Measurements from ENCODE around the gene B4GALT5.
"Not testable (repeated sequence)": the region's sequence is repeated elsewhere in the genome, so short reads cannot be mapped to it uniquely, and the experiment has no call there.

The B4GALT5 gene

DNA sequence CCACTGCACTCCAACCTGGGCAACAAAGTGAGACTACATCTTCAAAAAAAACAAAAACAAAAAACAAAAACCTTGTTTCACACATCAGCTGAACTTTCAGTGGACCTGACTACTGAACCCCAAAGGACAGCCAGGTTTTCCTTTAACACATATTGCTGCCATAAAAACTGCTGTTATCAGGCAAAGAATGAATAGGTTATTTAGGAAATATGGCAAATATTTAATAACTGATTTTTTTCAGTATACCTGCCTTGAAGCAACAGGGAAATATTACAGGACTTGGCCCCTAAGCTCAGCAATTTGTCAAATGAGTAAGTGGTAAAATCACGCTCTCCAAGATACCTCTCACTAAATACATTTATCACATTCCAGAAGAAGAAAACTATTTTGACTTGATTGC is 34.0 kb downstream of the B4GALT5 start:
- no peak for DNase-seq (ENCODE audit: low spot score)

DNA sequence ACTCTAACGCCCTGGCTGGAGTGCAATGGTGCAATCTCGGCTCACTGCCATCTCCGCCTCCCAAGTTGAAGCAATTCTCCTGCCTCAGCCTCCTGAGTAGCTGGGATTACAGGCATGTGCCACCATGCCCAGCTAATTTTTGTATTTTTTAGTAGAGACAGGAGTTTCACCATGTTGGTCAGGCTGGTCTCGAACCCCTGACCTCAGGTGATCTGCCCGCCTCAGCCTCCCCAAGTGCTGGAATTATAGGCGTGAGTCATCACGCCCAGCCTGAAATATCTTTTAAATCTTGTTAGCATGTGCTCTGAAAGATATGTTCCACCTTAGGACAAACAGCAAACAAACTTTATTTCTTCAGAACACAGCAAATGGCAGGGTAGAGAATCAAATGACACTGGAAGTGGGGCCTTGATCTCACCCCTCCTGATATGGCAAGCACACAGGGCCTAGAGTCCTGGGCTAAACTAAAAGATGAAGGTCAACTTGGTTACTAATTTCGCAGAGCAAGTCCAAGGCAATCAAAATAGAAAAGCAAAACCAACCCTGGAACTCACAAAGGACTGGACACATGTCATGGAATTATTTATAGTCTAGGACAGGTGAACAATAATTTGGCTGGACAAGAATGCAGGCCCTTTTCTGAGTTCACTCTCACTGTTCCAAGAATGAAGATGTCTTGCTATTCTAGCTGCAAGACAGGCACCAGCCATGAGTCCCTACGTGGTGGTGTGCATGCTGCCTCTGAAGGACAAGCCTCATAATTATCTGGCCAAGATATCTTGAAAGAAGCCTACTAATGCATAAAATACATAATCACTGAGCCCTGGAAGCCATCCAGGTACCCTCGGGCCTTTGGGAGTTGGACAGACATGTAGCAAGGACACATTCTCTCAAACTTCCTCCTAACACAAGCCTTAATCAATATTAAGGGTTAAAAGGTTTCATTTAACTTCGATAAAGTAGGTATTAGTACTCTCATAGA is 35.6 kb downstream of the B4GALT5 start:
- DNase-seq (ENCODE audit: low spot score): peak; percentile 47

- DNase-seq (ENCODE audit: low spot score): peak; percentile 73
These were observed 36.9 kb downstream of the B4GALT5 start for GRCh38 chr20:49676581-49677291.

GRCh38 chr20:49675368-49676151 is 38.1 kb downstream of the B4GALT5 start:
- DNase-seq (ENCODE audit: low spot score): peak; percentile 30

DNA sequence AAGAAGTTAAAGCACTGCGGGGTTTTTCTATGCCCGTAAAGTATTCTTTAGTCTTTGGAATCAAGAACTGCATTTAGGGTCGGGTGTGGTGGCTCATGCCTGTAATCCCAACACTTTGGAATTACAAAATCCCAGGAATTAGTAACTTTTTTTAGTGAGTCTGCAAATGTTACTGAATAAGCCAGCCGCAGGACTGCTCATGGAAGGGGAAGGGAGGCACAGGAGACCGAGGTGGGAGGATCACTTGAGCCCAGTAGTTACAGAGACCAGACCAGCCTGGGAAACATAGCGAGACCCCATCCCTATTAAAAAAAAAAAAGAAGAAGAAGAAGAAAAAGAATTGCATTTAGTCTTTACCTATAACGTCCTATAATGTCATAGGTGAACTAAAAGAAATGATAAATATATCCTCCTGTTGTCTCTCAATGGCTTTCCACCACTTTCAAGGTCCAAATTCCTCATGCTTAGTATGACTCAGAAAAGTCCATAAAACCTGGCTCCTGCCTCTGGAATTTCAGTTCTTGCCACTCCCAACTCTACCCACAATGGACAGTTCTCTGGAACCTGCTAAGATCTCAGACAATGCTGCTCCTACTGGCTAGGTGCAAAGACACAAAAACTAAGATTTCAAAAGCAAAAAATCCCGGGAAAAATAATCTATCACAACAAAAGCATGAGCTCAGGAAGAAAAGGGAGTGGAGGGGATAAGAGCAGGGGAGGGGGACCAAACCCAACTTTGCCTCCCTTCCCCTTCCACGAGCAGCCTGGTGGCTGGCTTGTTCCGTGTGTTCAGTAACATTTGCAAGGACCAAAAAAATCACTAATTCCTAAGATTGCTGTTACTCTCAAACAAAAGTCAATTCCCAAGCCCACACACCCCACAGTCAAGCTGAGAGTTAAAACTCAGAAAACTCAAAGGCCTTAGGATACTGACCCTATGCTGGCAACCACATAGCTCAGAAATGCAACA is 39.0 kb downstream of the B4GALT5 start:
- DNase-seq (ENCODE audit: low spot score): no peak

GRCh38 chr20:49672096-49672664 is 41.5 kb downstream of the B4GALT5 start:
- DNase-seq (ENCODE audit: low spot score): no peak

DNA sequence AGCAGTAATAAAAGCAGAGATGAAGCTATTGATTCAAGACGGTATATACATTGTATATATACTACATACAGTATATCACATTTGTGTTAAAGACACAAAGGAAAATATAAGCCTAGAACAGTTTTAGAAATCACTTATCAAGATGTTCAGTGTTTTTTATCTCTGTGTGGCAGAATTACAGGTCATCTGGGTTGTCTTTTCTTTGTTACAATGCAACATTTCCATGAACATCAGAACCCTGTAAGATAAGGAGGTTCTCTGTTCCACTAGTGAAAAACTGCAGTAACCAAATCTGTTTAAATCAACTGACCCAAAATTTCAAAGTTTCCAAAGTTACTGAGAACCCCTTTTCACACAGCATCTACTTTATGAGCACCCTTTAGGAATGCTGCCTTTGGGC is 42.2 kb downstream of the B4GALT5 start:
- no peak for DNase-seq (ENCODE audit: low spot score)

DNA sequence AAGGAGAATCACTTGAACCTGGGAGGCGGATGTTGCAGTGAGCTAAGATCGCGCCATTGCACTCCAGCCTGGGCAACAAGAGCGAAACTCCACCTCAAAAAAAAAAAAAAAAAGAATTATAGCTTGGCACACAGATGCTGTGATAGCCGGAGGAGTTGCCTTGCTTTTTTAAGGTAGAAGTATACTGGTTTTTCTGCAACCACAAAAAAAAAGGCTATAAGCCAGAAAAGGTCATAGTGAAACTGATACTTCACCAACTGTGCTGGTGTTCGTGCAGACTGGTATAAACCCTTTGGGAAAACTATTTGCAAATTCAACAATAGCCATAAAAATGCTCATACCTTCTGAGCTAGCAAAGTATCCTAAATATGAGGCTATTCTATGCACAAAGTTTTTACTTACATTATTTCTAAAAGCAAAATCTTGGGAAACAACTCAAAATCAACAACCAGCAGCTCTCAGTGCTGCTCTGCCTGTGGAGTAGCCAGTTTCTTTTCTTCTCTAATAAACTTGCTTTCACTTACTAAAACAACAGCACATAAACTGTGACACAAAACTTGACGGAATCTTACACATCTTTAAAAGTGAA is 44.0 kb downstream of the B4GALT5 start:
- no peak for DNase-seq (ENCODE audit: low spot score)

DNA sequence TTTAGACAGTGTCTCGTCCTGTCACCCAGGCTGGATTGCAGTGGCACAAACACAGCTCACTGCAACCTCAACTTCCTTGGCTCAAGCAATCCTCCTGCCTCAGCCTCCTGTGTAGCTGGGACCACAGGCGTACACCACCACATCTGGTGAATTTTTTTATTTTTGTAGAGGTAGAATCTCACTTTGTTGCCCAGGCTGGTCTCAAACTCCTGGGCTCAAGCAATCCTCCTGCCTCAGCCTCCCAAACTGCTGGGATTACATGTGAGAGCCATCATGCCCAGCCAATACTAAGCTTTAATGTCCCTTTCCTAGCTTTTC is 44.8 kb downstream of the B4GALT5 start:
- DNase-seq (ENCODE audit: low spot score): not testable (repeated sequence)

DNA sequence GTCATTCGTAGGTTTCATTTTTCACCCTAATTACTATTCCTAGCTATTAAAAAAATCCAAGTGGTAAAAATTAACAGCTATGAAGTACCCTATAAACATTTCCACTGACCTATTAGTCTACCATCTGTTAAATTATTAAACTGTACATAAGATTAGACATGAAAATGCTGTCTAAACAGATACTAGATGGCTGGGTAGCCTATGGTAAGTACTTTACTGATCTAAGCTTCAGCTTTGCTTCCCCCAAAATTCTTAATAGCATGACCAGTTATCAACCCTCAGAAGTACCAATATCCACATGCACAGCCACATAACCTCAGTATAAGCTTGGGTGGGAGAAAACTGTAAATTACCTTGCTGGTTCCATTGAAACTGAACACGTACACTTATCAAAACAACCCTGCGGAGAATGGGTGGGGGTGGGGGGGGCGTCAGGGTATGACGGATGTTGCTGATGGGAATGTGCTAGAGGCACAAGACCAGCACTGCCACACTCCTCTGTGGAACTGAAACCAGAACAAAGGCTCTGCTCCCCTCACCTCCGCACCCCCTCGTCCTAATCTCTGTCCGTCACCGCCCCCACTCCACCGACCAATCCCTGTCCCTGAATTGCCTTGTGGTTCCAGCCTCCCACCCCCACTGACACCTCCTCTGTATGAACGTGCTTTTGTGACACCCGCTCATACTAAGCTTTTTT is 45.3 kb downstream of the B4GALT5 start:
- peak; percentile 54 for DNase-seq (ENCODE audit: low spot score)

DNA sequence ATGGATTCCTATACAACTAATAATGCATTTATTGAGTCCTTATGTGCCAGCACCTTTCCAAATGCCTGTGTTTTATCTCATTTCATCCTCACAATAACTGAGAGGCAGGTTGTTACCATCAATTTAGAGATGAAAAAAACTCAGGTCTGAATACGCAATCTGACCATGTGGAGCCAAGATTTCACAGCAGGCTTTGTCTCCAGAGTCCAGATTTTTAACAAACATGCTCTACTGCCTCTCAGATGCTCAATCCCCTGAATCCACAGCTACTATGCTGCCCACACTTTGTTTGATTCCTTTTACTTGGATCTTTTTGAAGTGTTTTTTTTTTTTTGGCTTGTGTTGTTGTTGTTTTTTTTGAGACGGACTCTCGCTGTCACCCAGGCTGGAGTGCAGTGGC is 46.8 kb downstream of the B4GALT5 start:
- no peak for DNase-seq (ENCODE audit: low spot score)

DNA sequence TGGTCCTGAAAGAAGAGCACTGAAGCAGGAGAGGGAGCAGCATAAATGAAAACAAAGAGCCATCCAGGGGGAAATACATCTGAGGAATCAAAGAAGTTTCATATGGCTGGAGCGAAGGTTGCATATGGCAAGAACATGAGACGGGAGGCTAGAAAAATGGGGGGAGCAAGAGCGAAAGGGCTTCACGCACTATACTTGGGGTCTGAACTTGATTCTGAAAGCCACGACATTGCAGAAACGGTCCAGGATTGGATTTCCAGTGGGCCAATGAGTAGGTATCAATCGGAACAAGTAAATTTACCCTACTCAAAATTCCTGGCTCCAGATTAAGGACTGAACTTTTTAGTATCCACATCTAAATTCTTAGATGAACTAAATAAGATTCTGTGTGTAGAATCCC is 47.9 kb downstream of the B4GALT5 start:
- no peak for DNase-seq (ENCODE audit: low spot score)

DNA sequence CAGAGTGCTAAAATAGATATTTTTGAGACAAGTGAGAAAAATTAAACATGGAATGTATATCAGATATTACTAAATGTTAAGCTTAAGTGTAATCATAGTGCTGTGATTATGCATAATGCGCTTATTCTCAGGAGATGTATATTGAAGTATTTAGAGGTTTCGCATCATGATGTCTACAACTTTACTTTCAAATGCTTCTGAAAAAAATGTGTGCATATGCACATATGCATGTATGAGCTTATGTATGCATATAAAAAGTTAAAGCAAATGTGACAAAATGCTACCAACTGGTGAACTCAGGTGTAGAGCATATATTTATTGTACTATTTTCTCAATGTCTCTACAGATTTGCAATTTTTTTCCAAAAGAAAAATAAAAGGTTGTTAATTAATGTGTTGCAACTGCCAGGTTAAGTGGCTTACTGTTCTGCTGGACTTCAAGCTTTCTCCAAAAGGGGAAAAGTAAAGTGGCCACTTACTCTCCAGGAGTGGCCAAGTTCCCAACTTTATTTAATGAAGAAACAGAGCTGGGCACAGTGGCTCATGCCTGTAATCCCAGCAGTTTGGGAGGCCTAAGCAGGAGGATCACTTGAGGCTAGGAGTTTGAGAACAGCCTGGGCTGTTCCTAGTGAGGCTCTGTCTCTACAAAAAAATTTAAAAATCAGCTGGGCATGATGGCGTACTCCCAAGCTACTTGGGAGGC is 48.9 kb downstream of the B4GALT5 start:
- DNase-seq (ENCODE audit: low spot score): no peak

DNA sequence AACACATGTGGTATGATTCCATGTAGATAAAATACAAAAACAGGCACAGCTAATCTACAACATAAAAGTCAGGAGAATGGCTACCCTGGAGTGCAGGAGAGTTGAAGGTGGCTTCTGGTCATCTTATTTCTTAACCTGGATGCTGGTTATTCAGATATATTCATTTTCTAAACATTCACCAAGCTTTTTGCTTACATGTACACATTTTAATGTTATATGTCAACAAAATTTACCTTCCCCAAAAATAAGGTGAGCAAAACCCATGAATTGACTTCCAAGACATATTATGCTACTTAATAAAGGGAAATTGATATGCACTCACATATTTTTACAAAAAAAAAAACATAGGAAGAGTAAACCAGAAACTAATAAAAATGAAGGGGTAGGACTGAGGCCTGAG is 50.6 kb downstream of the B4GALT5 start:
- DNase-seq (ENCODE audit: low spot score): no peak

- DNase-seq (ENCODE audit: low spot score): no peak
These were observed 51.9 kb downstream of the B4GALT5 start for GRCh38 chr20:49661560-49662329.

GRCh38 chr20:49660912-49661311 is 52.8 kb downstream of the B4GALT5 start:
- DNase-seq (ENCODE audit: low spot score): no peak

DNA sequence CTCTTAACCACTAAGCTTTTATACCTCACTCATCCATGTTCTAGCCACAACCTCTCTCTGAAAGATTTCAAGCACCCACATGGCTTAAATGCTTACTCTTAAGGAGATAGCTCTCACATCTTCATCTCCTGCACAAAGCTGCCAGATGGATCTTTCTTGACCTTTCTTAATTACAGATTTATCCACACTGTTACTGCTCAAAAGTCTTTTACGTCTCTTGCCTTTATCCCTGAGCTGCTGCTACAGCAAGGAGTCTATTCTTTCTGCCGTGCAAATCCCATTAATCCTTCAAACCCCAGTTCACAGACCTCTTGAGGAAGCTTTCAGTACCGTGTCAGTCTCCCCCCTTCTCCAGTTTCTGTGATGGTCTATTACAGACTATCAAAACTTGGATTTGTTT is 54.6 kb downstream of the B4GALT5 start:
- DNase-seq (ENCODE audit: low spot score): no peak

- DNase-seq (ENCODE audit: low spot score): no peak
These were observed 55.2 kb downstream of the B4GALT5 start for GRCh38 chr20:49658508-49658907.
